GM10266 (cell line): ENCODE results near the gene ABLIM3.

Experiments used
- DNase-seq: peaks from one replicate; pipeline ENCODE4 v3.0.0; 2012; ENCODE audit errors: extremely low spot score
- TF ChIP-seq, protein P1 (sequence below): IDR thresholded peaks from 2 replicates; pipeline ENCODE4 v1.5.1; 2012; ENCODE audit warnings: mild to moderate bottlenecking, low read depth; ENCODE audit not compliant: control insufficient read depth, insufficient read depth; ENCODE audit errors: missing control alignments

ABLIM3 gene

GRCh38 chr5:149227168-149227826, 86.0 kb downstream of the ABLIM3 start:
- TF ChIP-seq, protein P1, sequence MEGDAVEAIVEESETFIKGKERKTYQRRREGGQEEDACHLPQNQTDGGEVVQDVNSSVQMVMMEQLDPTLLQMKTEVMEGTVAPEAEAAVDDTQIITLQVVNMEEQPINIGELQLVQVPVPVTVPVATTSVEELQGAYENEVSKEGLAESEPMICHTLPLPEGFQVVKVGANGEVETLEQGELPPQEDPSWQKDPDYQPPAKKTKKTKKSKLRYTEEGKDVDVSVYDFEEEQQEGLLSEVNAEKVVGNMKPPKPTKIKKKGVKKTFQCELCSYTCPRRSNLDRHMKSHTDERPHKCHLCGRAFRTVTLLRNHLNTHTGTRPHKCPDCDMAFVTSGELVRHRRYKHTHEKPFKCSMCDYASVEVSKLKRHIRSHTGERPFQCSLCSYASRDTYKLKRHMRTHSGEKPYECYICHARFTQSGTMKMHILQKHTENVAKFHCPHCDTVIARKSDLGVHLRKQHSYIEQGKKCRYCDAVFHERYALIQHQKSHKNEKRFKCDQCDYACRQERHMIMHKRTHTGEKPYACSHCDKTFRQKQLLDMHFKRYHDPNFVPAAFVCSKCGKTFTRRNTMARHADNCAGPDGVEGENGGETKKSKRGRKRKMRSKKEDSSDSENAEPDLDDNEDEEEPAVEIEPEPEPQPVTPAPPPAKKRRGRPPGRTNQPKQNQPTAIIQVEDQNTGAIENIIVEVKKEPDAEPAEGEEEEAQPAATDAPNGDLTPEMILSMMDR = no peak
- no peak for DNase-seq

- no peak for DNase-seq
- TF ChIP-seq, protein P1 = no peak
These were observed 87.5 kb downstream of the ABLIM3 start for GRCh38 chr5:149228618-149229297.

DNA sequence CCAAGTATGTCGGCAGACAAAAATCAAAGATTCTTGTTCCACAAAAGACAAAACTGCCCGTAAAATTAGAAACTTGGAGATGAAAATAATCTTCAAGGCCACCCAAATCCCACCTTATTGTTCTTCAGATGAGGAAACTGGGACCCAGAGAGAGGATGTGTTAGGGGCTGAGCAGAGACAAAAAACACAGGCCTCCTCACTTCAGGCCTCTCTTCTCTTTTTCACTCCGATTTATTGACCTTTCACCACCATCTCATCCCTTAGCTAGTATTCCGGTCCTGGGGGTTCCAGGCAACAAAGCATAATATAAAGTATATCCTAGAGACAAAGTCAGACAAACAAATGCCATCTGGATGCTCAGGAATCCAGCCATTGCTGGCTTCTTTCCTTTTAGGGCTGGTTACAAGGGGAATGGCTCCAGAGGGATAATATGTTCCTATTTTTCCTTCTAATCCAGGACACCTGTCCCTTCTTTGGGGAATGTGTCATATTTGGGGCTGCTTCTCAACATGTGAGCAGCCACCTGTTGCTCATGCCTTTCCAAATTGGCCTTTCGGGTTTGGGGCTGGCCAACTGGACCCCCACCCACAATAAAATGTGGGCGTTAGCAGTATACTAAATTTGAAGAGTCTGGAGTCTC, 88.1 kb downstream of the ABLIM3 start:
- no peak for DNase-seq
- TF ChIP-seq, protein P1 = no peak

DNA sequence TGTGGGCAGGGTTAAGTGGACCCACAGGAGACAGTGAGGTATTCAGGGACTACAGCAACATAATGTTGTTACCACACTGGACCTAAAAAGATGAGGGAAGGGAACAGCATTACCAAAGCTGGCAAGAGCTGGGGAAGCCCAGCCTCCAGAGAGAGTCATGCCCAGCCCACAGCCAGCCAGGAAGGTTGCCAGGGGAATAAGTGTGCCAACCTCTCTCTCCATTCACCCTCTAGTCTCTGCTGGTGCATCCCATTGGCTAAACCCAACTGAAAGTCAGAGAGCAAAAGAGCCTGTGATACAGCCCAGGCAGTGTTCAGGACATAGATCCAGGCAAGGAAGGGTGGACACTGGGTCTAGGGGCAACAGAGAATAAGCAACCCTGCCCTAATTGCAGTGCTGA, 94.5 kb downstream of the ABLIM3 start:
- TF ChIP-seq, protein P1 = no peak
- no peak for DNase-seq

DNA sequence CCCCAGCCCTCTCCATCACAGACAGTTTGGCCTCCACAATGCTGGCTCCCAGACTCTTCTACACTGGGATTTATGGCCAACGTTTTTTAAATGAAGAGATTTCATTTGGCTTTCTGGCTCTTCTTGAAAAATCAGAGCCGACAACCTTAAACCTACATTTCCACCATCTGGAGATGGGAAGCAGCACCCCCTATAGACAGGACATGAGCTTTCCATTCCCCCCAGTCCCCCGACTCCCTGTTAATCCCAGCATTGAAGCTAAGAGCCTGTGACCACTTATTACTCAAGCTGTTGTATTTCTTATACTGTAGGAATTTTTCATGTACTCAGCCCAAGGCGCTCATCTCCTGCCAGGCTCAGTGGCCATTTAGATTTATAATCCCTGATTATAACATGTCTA, 96.4 kb downstream of the ABLIM3 start:
- DNase-seq = no peak
- TF ChIP-seq, protein P1 = no peak

DNA sequence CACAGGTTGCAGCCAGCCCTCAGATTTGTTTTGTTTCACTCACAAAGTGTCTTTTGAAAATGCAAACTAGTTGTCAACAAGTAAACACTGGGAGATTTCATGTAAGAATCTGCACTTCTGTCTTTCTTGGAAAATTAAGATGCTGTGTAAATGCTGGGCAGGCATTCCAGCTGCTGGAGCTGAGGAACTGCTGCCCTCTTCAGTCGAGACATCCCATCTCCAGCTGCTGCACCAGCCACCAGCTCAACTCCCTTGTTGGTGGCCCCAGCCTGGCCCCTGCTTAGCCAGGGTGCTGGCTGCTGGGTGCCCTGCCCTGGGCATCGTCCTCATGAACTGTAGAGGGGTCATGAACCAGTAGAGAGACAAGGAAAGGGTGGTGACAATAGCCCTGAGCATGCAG, 97.2 kb downstream of the ABLIM3 start:
- TF ChIP-seq, protein P1 = no peak
- DNase-seq = no peak

DNA sequence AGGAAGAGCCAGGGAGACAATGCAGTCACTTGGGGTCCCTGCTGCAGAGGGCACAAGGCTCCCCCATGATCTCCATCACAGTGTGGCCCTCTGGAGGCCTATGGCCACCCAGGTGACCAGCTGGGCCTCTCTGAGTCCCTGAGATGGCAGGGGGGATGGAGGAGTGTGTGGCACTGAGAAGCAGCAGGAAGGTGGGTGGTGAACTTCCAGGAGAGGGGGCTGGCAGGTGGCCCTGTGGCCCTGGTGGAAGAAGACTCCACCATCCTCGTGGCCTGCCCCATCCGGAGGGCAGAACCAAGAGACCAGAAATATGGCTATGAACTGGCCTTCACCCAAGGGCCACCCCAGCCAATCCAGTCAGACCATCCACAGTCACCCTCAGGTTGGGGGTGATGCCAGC, 98.6 kb downstream of the ABLIM3 start:
- DNase-seq = no peak
- TF ChIP-seq, protein P1 = no peak
